Mammary epithelial cell (primary cell): ENCODE results near the gene P4HA2.

Experiments
- EZH2 ChIP-seq: IDR thresholded peaks from 2 replicates; pipeline ENCODE4 v1.6.1; 2012; ENCODE audit warnings: low read length, inconsistent platforms, borderline replicate concordance
- TF ChIP-seq, protein P1 (sequence below), 2 donors: IDR thresholded peaks in 1 of 2; conservative IDR thresholded peaks in 1 of 2; 2 replicates each; pipeline ENCODE4 v1.5.1; 2011 to 2012; ENCODE audit warnings: inconsistent platforms in 2 of 2, low read length in 2 of 2, mild to moderate bottlenecking in 2 of 2, control low read depth in 1 of 2, low read depth in 1 of 2; ENCODE audit not compliant: insufficient read depth in 1 of 2; ENCODE audit errors: extremely low read depth in 1 of 2

DNA sequence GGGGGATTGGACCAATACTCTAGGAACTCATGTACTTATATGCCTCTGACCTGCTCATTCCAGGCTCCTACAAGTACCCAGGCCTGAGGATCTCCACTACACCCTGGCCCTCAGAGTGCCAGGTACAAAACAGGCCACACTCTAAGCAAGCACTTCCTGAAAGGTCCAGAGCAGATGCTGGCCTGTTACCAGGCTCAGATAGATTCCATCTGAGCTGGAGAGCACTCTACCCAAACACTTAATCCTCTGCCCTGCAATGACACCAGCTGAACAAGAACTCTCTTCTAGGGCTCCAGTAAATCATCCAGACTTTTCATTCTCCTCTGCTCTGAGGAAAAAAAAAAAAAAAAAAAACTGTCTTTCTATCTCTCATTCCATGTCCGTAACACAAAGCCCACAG is 2.9 kb downstream of the P4HA2 start:
- TF ChIP-seq, protein P1, sequence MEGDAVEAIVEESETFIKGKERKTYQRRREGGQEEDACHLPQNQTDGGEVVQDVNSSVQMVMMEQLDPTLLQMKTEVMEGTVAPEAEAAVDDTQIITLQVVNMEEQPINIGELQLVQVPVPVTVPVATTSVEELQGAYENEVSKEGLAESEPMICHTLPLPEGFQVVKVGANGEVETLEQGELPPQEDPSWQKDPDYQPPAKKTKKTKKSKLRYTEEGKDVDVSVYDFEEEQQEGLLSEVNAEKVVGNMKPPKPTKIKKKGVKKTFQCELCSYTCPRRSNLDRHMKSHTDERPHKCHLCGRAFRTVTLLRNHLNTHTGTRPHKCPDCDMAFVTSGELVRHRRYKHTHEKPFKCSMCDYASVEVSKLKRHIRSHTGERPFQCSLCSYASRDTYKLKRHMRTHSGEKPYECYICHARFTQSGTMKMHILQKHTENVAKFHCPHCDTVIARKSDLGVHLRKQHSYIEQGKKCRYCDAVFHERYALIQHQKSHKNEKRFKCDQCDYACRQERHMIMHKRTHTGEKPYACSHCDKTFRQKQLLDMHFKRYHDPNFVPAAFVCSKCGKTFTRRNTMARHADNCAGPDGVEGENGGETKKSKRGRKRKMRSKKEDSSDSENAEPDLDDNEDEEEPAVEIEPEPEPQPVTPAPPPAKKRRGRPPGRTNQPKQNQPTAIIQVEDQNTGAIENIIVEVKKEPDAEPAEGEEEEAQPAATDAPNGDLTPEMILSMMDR (conservative IDR thresholded peaks at IDR 0.05 in 1 of 2, IDR thresholded peaks at IDR 0.05 in 1 of 2; ENCODE audit: extremely low read depth in 1 of 2, insufficient read depth in 1 of 2, low read depth in 1 of 2, low read length in 2 of 2) = no peak
- no peak for TF ChIP-seq EZH2
